Measurements from ENCODE around the gene TMEM72. TPM values are rescaled to one million over a fixed set of nuclear protein-coding genes. Genes with fewer than 3 reads are reported as not detected.
A peak's percentile ranks its signal among the peaks of the same experiment; 100 is the strongest.

The TMEM72 gene
- total RNA-seq, 3 donors from 2014 or later = not detected

GRCh38 chr10:44934416-44935200 is 23.5 kb downstream of the TMEM72 start:
- Histone ChIP-seq H3K4me1 (peaks cover 0 to 12% of the 10 kb centered on the region in 2 donors), H3K27me3 (no peaks in the 10 kb centered on the region), H3K36me3 (no peaks in the 10 kb centered on the region), H3K9me3 (no peaks in the 10 kb centered on the region), H3K27ac (peak overlapping the region; percentile 72 to 80), H3K4me3 (no peak overlapping the region)
- intact Hi-C loops (cut with DNase I; ENCODE audit: low total_unique reads) = no loop called here
- no peak for DNase-seq (ENCODE audit: low spot score in 2 of 2)
- TF ChIP-seq POLR2AphosphoS5 (IDR thresholded peaks at IDR 0.05) (no peak), CTCF (IDR thresholded peaks at IDR 0.05) (no peak), POLR2A (IDR thresholded peaks at IDR 0.05) (no peak)

DNA sequence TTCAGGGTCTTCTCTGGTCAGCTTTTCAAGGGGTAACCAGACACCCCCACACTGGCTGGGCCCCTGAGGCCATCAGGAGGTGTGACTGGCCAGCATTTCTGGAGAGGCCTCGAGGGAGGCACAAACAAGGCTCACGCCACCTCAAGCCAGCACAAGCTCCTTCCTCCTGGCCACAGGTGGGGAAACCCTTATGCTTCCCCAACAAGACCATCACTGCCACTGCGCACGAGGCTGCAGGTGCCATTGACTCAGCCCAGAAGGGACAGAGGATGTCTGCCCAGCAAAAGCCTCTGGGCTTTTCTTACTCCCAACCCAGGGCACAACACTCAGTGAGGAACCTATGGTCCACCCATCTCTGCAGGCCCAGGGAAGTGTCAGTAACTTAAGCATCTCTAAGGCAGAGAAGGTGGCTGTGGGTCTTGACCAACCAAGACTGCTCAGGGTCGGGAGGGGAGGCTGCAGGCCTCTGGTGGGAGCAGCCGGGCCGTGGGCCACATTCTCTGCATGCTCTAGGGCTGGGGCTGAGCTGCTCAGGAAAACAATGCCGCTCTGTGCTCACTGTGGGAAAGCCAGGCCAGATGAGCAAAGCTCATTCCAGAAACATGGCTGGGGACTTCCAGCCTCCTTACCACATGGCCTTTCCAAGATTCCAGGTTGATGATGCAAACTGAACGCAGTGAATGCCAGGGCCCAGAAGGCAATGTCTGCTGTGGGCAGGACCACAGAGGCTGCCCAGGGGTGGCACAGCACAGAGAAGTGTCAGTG is 24.2 kb downstream of the TMEM72 start:
- Histone ChIP-seq H3K27ac (peak overlapping the region; percentile 72 to 80), H3K27me3 (no peaks in the 10 kb centered on the region), H3K36me3 (no peaks in the 10 kb centered on the region), H3K9me3 (no peaks in the 10 kb centered on the region), H3K4me3 (no peak overlapping the region), H3K4me1 (peaks cover 0 to 12% of the 10 kb centered on the region in 2 donors)
- no peak for TF ChIP-seq CTCF (IDR thresholded peaks at IDR 0.05)
- peak; percentile 32 to 68 (median 48) for TF ChIP-seq POLR2AphosphoS5 (IDR thresholded peaks at IDR 0.05)
- TF ChIP-seq POLR2A (IDR thresholded peaks at IDR 0.05) = no peak
- intact Hi-C loops (cut with DNase I; ENCODE audit: low total_unique reads) = no loop called here
- DNase-seq (ENCODE audit: low spot score in 2 of 2) = peak in 1 of 2 donors; percentile 79

- DNase-seq (ENCODE audit: low spot score in 2 of 2) = no peak
- TF ChIP-seq POLR2AphosphoS5 (IDR thresholded peaks at IDR 0.05) (no peak), CTCF (IDR thresholded peaks at IDR 0.05) (no peak)
- no peaks in the 10 kb centered on the region for H3K9me3 ChIP-seq
- peaks cover 0 to 12% of the 10 kb centered on the region in 2 donors for H3K4me1 ChIP-seq
- H3K36me3 ChIP-seq = no peaks in the 10 kb centered on the region
- intact Hi-C loops (cut with DNase I; ENCODE audit: low total_unique reads) = no loop called here
- no peak overlapping the region for H3K4me3 ChIP-seq
- H3K27me3 ChIP-seq = no peaks in the 10 kb centered on the region
- H3K27ac ChIP-seq = peak overlapping the region; percentile 72 to 80
Observed at GRCh38 chr10:44935966-44936295, 24.8 kb downstream of the TMEM72 start.

- no peak for DNase-seq (ENCODE audit: low spot score in 2 of 2)
- Histone ChIP-seq H3K36me3 (no peaks in the 10 kb centered on the region), H3K9me3 (no peaks in the 10 kb centered on the region), H3K4me1 (peaks cover 0 to 12% of the 10 kb centered on the region in 2 donors), H3K4me3 (no peak overlapping the region), H3K27ac (peak overlapping the region; percentile 72 to 80), H3K27me3 (no peaks in the 10 kb centered on the region)
- TF ChIP-seq POLR2AphosphoS5 (IDR thresholded peaks at IDR 0.05) (no peak), CTCF (IDR thresholded peaks at IDR 0.05) (no peak), POLR2A (IDR thresholded peaks at IDR 0.05) (no peak)
- intact Hi-C loops (cut with DNase I; ENCODE audit: low total_unique reads) = no loop called here
Observed at GRCh38 chr10:44936314-44936975, 25.3 kb downstream of the TMEM72 start.

All from breast epithelium (tissue), 4 donors.